Spinal cord (tissue), 10 donors: ENCODE data around the gene PODXL2. TPM values are rescaled to one million over a fixed set of nuclear protein-coding genes. Genes with fewer than 3 reads are reported as not detected.

ENCODE experiments used
- DNase-seq, 6 donors: peaks; one replicate each; pipeline versions ENCODE4 v3.0.0 to v3.0.0-alpha.2; 2013 to 2015; ENCODE audit warnings: low spot score in 6 of 6, low read depth in 4 of 6
- H3K27ac ChIP-seq: one replicate; pipeline ENCODE4 v1.5.1; 2013; ENCODE audit warnings: low read depth, low read length, control low read depth
- H3K27me3 ChIP-seq: one replicate; pipeline ENCODE4 v1.6.1; 2013; ENCODE audit warnings: low read length; ENCODE audit not compliant: control insufficient read depth, insufficient read depth
- H3K36me3 ChIP-seq: one replicate; pipeline ENCODE4 v1.6.1; 2013; ENCODE audit warnings: low read length; ENCODE audit not compliant: control insufficient read depth, insufficient read depth
- H3K4me1 ChIP-seq: one replicate; pipeline ENCODE4 v1.6.1; 2013; ENCODE audit warnings: low read length; ENCODE audit not compliant: control insufficient read depth, insufficient read depth
- H3K4me3 ChIP-seq: one replicate; pipeline ENCODE4 v1.5.1; 2013; ENCODE audit warnings: low read depth, low read length, control low read depth
- H3K9me3 ChIP-seq: one replicate; pipeline ENCODE4 v1.6.1; 2013; ENCODE audit warnings: low read length; ENCODE audit not compliant: control insufficient read depth, insufficient read depth
- WGBS: methylation state at CpG from one replicate; pipeline ENCODE4 v1.1.5; 2013; ENCODE audit warnings: missing lambda C conversion rate; ENCODE audit not compliant: insufficient coverage; 5-methylcytosine and 5-hydroxymethylcytosine counted together
- polyA plus RNA-seq, 2 donors: library from polyadenylated mRNA; unstranded; fragments of 120-200 nt; gene quantifications; one replicate each; pipeline ENCODE4 v1.2.1, GENCODE V29; 2013; ENCODE audit not compliant: insufficient read length in 2 of 2
- total RNA-seq, 2 donors: library from RNA; depleted of rRNA in 1 of 2; stranded (reverse); fragments of 120-200 nt in 1 of 2; fragments of >200 nt in 1 of 2; gene quantifications; one replicate each; pipeline versions ENCODE4 v1.2.3 to v1.2.4, GENCODE V29; 2013 to 2014
- donor health status: healthy.

The PODXL2 gene
- total and polyA plus RNA-seq, 4 donors: 73.4 to 234 (median 162) TPM

DNA sequence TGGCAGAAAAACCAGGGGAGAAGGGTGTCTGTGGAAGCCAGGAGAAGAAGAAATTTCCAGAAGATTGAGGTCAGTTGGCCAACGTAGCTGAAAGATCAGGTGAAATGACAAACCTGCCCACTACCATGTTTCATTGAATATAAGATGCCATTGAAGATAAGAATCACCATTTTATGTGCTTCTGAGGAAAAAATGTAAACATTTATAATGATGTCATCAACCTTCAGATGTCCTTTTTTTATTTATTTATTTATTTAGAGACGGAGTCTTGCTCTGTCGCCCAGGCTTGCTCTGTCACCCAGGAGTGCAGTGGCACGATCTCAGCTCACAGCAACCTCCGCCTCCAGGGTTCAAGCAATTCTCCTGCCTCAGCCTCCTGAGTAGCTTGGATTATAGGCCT, 4.9 kb upstream of the PODXL2 start:
- H3K36me3 ChIP-seq: peaks cover 22% of the 10 kb centered on the region
- no peak overlapping the region for H3K27ac ChIP-seq
- WGBS: 100% methylated on average over 2 of the region's 5 CpGs
- H3K4me3 ChIP-seq: no peak overlapping the region
- no peak for DNase-seq
- H3K27me3 ChIP-seq: peaks cover 3% of the 10 kb centered on the region
- no peaks in the 10 kb centered on the region for H3K9me3 ChIP-seq
- peaks cover 4% of the 10 kb centered on the region for H3K4me1 ChIP-seq

GRCh38 chr3:127625821-127626220, 3.2 kb upstream of the PODXL2 start:
- Histone ChIP-seq H3K36me3 (peaks cover 13% of the 10 kb centered on the region), H3K27me3 (peaks cover 3% of the 10 kb centered on the region), H3K4me1 (peaks cover 17% of the 10 kb centered on the region), H3K4me3 (no peak overlapping the region), H3K9me3 (no peaks in the 10 kb centered on the region), H3K27ac (no peak overlapping the region)
- 71% methylated on average over 1 of the region's 2 CpGs for WGBS
- no peak for DNase-seq

DNA sequence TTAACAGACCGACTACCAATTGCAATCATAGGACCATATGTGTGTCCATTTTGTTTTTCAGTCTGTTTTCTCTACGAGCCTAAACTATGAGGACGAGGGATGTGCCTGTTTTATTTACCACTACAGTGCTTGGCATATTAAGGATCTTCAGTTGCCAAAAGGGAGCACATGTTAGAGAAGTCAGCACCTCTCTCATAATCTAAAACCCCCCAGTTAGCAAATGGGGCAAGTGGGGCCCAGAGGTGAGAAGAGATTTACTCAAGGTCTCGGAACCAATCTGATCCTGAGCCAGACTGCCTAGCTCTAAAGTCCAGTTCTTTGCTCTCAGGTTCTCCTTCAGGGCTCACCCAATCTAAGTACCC, 578 bp upstream of the PODXL2 start:
- H3K4me1 ChIP-seq: peaks cover 26% of the 10 kb centered on the region
- peak in 1 of 6 donors; percentile 12 for DNase-seq
- H3K27ac ChIP-seq: no peak overlapping the region
- H3K4me3 ChIP-seq: no peak overlapping the region
- WGBS: 100% methylated on average over 1 of the region's 4 CpGs
- H3K27me3 ChIP-seq: peaks cover 3% of the 10 kb centered on the region
- H3K36me3 ChIP-seq: no peaks in the 10 kb centered on the region
- H3K9me3 ChIP-seq: no peaks in the 10 kb centered on the region

GRCh38 chr3:127629467-127630403, 750 bp downstream of the PODXL2 start:
- DNase-seq: peak in 2 of 6 donors; percentile 79 to 88
- peaks cover 26% of the 10 kb centered on the region for H3K4me1 ChIP-seq
- H3K27ac ChIP-seq: no peak overlapping the region
- H3K36me3 ChIP-seq: no peaks in the 10 kb centered on the region
- H3K4me3 ChIP-seq: peak overlapping the region; percentile 58
- peaks cover 3% of the 10 kb centered on the region for H3K27me3 ChIP-seq
- 12% methylated on average over 64 of the region's 65 CpGs for WGBS
- H3K9me3 ChIP-seq: no peaks in the 10 kb centered on the region

DNA sequence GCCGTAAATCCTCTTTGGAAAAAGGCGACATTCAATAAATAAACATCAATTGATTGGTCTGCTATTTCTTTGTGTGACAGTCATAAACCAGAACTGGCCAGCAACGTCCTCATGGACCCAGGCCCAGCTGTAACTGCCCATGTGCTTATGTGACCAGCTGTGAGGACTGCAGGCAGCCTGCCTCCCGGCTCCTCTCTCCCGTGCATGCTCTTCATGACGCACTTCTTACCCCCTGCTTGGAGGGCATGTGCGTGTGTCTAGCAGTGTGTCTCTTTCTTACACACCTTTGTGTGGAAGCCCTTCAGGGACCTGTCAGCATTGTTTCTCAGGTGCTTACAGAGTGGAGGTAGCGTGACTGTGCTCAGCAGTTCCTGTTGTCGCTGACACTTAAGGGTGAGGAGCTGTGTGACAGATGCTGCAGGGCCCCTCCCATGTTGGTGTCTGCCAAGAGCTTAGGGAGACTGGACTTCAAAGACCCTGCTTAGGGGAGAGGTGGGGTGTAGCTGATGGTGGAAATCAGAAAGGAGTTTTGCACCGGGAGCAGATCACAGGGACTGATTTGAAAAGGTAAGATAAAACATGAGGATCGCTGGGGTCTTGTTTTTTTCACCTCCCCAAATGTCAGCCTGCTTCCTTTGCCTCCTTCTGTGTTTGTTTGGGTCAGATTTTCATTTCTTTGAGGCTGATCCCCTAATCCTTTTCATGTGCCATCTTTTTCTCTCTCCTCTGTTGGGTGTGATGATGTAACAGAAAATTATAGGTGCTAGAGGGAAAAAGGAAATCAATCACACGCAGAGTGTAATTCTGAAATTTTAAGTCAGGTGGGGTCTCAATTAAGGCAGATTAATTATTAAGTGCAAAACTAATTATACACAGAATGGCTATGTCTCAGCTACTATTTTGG, 2.1 kb downstream of the PODXL2 start:
- Histone ChIP-seq H3K36me3 (no peaks in the 10 kb centered on the region), H3K4me3 (no peak overlapping the region), H3K9me3 (no peaks in the 10 kb centered on the region), H3K27me3 (peaks cover 3% of the 10 kb centered on the region), H3K27ac (no peak overlapping the region), H3K4me1 (peaks cover 26% of the 10 kb centered on the region)
- peak in 2 of 6 donors; percentile 25 to 43 for DNase-seq
- 30% methylated on average over 7 of the region's 12 CpGs for WGBS

DNA sequence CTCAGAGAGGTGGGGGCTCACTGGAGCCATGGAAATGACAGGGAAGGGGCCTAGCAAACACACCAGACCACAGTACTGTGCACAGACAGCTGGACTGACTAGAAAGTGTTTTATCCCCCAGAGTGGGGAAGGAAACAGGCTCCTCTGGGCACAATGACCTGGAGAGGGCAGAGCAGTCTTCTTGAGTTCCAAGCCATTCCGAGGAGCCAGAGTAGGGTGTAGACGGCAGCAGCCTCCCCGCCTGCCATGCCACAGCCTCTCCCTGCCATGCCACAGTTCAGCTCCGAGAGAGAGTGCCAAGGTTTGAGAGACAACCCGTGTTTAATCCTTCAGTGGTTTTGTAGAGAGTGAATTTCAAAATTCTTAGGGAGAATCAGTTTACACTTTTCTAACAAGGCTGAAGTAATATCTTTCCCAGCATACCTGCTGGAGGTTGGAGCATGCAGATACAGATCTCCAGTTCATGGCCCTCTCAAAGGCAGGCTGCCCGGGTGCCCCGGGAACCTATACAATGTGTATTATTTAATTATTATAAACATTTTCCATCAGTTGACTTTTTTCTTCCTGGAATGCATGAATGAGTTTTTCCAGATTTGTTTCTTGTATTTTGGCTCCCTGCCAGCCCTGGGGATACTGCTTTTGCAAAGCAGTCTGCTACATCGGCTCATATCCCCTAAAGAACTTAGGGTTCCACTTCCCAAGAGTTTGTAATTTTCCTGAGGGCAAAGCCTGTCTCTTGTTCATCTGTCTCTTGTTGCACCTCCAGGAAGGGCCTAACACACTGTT, 3.2 kb downstream of the PODXL2 start:
- Histone ChIP-seq H3K27ac (no peak overlapping the region), H3K9me3 (no peaks in the 10 kb centered on the region), H3K4me1 (peaks cover 26% of the 10 kb centered on the region), H3K4me3 (no peak overlapping the region), H3K36me3 (no peaks in the 10 kb centered on the region), H3K27me3 (peaks cover 3% of the 10 kb centered on the region)
- 15% methylated on average over 3 of the region's 8 CpGs for WGBS
- DNase-seq: peak in 2 of 6 donors; percentile 44 to 53

- Histone ChIP-seq H3K27ac (no peak overlapping the region), H3K36me3 (peaks cover 5% of the 10 kb centered on the region), H3K9me3 (no peaks in the 10 kb centered on the region), H3K27me3 (no peaks in the 10 kb centered on the region), H3K4me3 (no peak overlapping the region), H3K4me1 (peaks cover 23% of the 10 kb centered on the region)
- DNase-seq: no peak
- 60% methylated on average over 1 of the region's 12 CpGs for WGBS
These were observed 5.7 kb downstream of the PODXL2 start for GRCh38 chr3:127634653-127635052.

DNA sequence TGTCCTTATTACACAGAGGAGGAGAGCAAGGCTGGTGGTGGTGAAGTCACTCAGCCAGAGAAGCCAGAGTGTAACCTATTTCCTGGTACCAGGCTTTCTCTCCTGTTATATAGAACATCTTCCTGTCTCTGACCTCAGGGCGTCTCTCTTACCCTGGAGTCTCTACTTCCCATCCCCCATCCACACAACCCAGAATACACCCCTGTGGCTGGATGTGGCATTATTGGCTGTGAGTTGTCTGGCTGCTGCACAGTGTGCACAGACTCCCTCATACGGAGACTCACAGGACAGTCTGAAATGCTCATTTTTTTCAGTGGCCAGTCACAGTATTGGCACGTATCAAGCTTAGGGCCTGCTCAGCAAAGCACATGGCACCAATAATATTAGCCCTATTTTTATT, 8.6 kb downstream of the PODXL2 start:
- Histone ChIP-seq H3K4me1 (peaks cover 3% of the 10 kb centered on the region), H3K27ac (no peak overlapping the region), H3K9me3 (no peaks in the 10 kb centered on the region), H3K36me3 (peaks cover 19% of the 10 kb centered on the region), H3K27me3 (no peaks in the 10 kb centered on the region), H3K4me3 (no peak overlapping the region)
- WGBS: 67% methylated on average over 1 of the region's 3 CpGs
- DNase-seq: no peak

DNA sequence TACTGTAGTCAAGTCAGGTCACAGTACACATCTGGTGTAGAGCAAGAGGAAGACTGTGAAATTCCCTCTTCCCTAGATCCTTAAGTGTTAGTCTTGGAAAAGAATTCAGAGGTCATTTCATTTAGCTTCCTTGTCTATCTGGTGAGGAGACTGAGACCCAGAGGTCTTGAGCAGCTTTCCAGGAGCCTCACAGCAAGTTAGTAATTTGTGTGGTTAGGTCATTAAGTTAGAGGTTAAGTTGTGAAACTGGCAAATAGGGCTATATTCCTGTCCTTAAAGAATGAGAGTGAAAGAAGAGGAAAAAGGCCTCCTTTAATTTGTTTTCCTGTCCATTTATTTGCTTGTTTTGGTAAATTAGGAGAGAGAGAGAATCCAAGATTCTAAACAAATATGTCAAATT, 9.0 kb downstream of the PODXL2 start:
- peaks cover 19% of the 10 kb centered on the region for H3K36me3 ChIP-seq
- H3K9me3 ChIP-seq: no peaks in the 10 kb centered on the region
- no peak overlapping the region for H3K27ac ChIP-seq
- H3K27me3 ChIP-seq: no peaks in the 10 kb centered on the region
- no peak for DNase-seq
- H3K4me1 ChIP-seq: peaks cover 3% of the 10 kb centered on the region
- H3K4me3 ChIP-seq: no peak overlapping the region
